HG02588 (cell line): ENCODE results near the gene MAU2.

ENCODE experiments used
- ATAC-seq: cut with Tn5 transposase; IDR thresholded peaks from one replicate; pipeline ENCODE4 v1.9.1; 2021; ENCODE audit warnings: mild to moderate bottlenecking, moderate library complexity; ENCODE audit not compliant: unreplicated experiment

The MAU2 gene

GRCh38 chr19:19320361-19321140 is at the start of gene MAU2, which contains the start of gene SUGP1:
Gene MAU2, plus strand, starts transcription at chr19:19320829. Its CDS starts 31 bp downstream, at chr19:19320860.
Gene SUGP1, minus strand, starts transcription at chr19:19320509. Its CDS starts 13 bp downstream, at chr19:19320496.
- peak; percentile 85 for ATAC-seq

GRCh38 chr19:19271828-19272599 is 48.6 kb upstream of the MAU2 start:
- no peak for ATAC-seq

- no peak for ATAC-seq
Observed at GRCh38 chr19:19274146-19274545, 46.5 kb upstream of the MAU2 start.

- ATAC-seq, result no peak
Observed at GRCh38 chr19:19274716-19275565, 45.7 kb upstream of the MAU2 start.

GRCh38 chr19:19276386-19276785 is 44.2 kb upstream of the MAU2 start:
- ATAC-seq, result no peak

- no peak for ATAC-seq
Observed at GRCh38 chr19:19276851-19277250, 43.8 kb upstream of the MAU2 start.

- ATAC-seq, result no peak
Observed at GRCh38 chr19:19278315-19278714, 42.3 kb upstream of the MAU2 start.

- ATAC-seq, result no peak
Observed at GRCh38 chr19:19279062-19279612, 41.5 kb upstream of the MAU2 start.

GRCh38 chr19:19279853-19280252 is 40.8 kb upstream of the MAU2 start:
- no peak for ATAC-seq

- ATAC-seq, result no peak
Observed at GRCh38 chr19:19280561-19280960, 40.1 kb upstream of the MAU2 start.

- ATAC-seq, result no peak
Observed at GRCh38 chr19:19285686-19286085, 34.9 kb upstream of the MAU2 start.

- no peak for ATAC-seq
Observed at GRCh38 chr19:19292607-19293006, 28.0 kb upstream of the MAU2 start.

- ATAC-seq, result no peak
Observed at GRCh38 chr19:19294914-19295313, 25.7 kb upstream of the MAU2 start.

GRCh38 chr19:19296953-19297689 is 23.5 kb upstream of the MAU2 start:
- ATAC-seq, result no peak

- ATAC-seq, result no peak
Observed at GRCh38 chr19:19297759-19298158, 22.9 kb upstream of the MAU2 start.

GRCh38 chr19:19300613-19301012 is 20.0 kb upstream of the MAU2 start:
- no peak for ATAC-seq

- ATAC-seq, result no peak
Observed at GRCh38 chr19:19303411-19303810, 17.2 kb upstream of the MAU2 start.

- no peak for ATAC-seq
Observed at GRCh38 chr19:19304186-19304965, 16.3 kb upstream of the MAU2 start.

GRCh38 chr19:19305066-19305465 is 15.6 kb upstream of the MAU2 start:
- no peak for ATAC-seq
